ENCODE data around the gene SGPL1.

- TF ChIP-seq, protein P1, sequence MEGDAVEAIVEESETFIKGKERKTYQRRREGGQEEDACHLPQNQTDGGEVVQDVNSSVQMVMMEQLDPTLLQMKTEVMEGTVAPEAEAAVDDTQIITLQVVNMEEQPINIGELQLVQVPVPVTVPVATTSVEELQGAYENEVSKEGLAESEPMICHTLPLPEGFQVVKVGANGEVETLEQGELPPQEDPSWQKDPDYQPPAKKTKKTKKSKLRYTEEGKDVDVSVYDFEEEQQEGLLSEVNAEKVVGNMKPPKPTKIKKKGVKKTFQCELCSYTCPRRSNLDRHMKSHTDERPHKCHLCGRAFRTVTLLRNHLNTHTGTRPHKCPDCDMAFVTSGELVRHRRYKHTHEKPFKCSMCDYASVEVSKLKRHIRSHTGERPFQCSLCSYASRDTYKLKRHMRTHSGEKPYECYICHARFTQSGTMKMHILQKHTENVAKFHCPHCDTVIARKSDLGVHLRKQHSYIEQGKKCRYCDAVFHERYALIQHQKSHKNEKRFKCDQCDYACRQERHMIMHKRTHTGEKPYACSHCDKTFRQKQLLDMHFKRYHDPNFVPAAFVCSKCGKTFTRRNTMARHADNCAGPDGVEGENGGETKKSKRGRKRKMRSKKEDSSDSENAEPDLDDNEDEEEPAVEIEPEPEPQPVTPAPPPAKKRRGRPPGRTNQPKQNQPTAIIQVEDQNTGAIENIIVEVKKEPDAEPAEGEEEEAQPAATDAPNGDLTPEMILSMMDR (IDR thresholded peaks at IDR 0.05), result no peak
- no peak for TF ChIP-seq EP300 (IDR thresholded peaks at IDR 0.05)
- TF ChIP-seq POLR2A (IDR thresholded peaks at IDR 0.05; ENCODE audit: low read depth), result no peak
These were observed 78.7 kb downstream of the SGPL1 start for GRCh38 chr10:70894416-70894815.

Measured in esophagus muscularis mucosa (tissue), 4 donors.